ENCODE results near the gene CACNA1I. TPM values are rescaled to one million over a fixed set of nuclear protein-coding genes. Genes with fewer than 3 reads are reported as not detected.

The CACNA1I gene
- total RNA-seq, 2 experiments from 2014 or later: 29.2 to 30.1 TPM

DNA sequence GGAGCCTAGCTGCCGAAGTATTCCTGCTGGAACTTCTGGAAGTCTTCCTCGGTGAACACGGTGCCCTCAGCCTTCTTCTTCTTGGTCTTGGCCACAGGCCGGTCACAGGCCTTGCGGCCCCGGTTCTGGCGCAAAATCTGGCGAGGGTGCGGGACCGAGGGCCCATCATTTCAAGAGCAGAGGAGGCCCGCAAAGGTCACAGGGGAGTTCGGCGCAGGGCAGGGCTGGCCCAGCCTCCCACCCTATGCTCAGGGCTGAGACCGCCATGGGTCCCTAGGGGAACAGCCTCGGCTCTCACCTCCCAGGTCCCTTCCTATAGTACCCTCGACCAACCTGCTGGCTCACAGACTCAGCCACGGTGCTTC is 41.1 kb upstream of the CACNA1I start:
- intact Hi-C loops (cut with DNase I, micrococcal nuclease): loop anchor here (1.0 to 5.0 kb wide), 7 partner anchors 15 to 657 kb away; partner anchors contain the start of gene CBX6 (in 1 of the 2)
- CTCF ChIA-PET: interaction anchor here (0.6 to 4.8 kb wide), 29 partner anchors 12 to 648 kb away, joined by 3 to 69 read pairs (median 4); partner anchors contain the start of genes ATF4, GRAP2, MIEF1 and RPL3
- peak overlapping the region in 1 of 2 donors; percentile 19 for H3K27ac ChIP-seq (ENCODE audit: low read depth in 1 of 2, low read length in 2 of 2)

GRCh38 chr22:39530116-39530515 is 40.4 kb upstream of the CACNA1I start:
- peak overlapping the region; percentile 82 for H3K4me3 Mint-ChIP-seq
- Histone ChIP-seq H3K9me3 (ENCODE audit: control insufficient read depth in 1 of 2, insufficient read depth in 1 of 2, low read length in 2 of 2) (no peaks in the 10 kb centered on the region), H3K27ac (ENCODE audit: low read depth in 1 of 2, low read length in 2 of 2) (no peak overlapping the region), H3K4me3 (ENCODE audit: low read length) (no peak overlapping the region), H3K27me3 (ENCODE audit: control insufficient read depth in 1 of 2, insufficient read depth in 2 of 2, low read length in 2 of 2) (no peaks in the 10 kb centered on the region), H3K4me1 (ENCODE audit: insufficient read depth, low read length) (peaks cover 89% of the 10 kb centered on the region), H3K36me3 (ENCODE audit: insufficient read depth, low read length) (peaks cover 34% of the 10 kb centered on the region)
- TF ChIP-seq, protein P1, sequence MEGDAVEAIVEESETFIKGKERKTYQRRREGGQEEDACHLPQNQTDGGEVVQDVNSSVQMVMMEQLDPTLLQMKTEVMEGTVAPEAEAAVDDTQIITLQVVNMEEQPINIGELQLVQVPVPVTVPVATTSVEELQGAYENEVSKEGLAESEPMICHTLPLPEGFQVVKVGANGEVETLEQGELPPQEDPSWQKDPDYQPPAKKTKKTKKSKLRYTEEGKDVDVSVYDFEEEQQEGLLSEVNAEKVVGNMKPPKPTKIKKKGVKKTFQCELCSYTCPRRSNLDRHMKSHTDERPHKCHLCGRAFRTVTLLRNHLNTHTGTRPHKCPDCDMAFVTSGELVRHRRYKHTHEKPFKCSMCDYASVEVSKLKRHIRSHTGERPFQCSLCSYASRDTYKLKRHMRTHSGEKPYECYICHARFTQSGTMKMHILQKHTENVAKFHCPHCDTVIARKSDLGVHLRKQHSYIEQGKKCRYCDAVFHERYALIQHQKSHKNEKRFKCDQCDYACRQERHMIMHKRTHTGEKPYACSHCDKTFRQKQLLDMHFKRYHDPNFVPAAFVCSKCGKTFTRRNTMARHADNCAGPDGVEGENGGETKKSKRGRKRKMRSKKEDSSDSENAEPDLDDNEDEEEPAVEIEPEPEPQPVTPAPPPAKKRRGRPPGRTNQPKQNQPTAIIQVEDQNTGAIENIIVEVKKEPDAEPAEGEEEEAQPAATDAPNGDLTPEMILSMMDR (IDR thresholded peaks at IDR 0.05): no peak
- H3K27ac Mint-ChIP-seq: peak overlapping the region; percentile 87
- H3K36me3 Mint-ChIP-seq (ENCODE audit: low read depth): peaks cover 60% of the 10 kb centered on the region
- H3K27me3 Mint-ChIP-seq: no peaks in the 10 kb centered on the region
- intact Hi-C loops (cut with DNase I, micrococcal nuclease): loop anchor here (5.0 to 10.0 kb wide), 6 partner anchors 133 to 1107 kb away; partner anchors contain the start of genes TNRC6B (in 2 of the 2), CBX7 (in 1 of the 2), GRAP2 (in 1 of the 2) and MRTFA (in 1 of the 2)
- CTCF ChIA-PET: interaction anchor here (1.5 to 4.8 kb wide), 6 partner anchors 13 to 131 kb away, joined by 4 to 69 read pairs (median 18); partner anchors contain the start of genes ATF4 and TAB1
- H3K4me1 Mint-ChIP-seq (ENCODE audit: low read depth): peaks cover 83% of the 10 kb centered on the region
- POLR2A ChIA-PET: interaction anchor here (1.4 to 5.1 kb wide), 4 partner anchors 8 to 514 kb away, joined by 5 to 129 read pairs (median 31); partner anchors contain the start of genes ATF4 and RPL3
- DNase-seq (no peak), ATAC-seq (ENCODE audit: poor library complexity) (no peak)
- H3K9me3 Mint-ChIP-seq: no peaks in the 10 kb centered on the region

More for the DNA sequence above, 41.1 kb upstream of the CACNA1I start:
- peaks cover 89% of the 10 kb centered on the region for H3K4me1 Mint-ChIP-seq (ENCODE audit: low read depth)
- no peaks in the 10 kb centered on the region for H3K9me3 Mint-ChIP-seq
- H3K36me3 Mint-ChIP-seq (ENCODE audit: low read depth): peaks cover 67% of the 10 kb centered on the region
- ATAC-seq (ENCODE audit: poor library complexity) (no peak), DNase-seq (no peak)
- H3K27me3 Mint-ChIP-seq: no peaks in the 10 kb centered on the region
- H3K4me3 ChIP-seq (ENCODE audit: low read length): no peak overlapping the region
- no peaks in the 10 kb centered on the region for H3K9me3 ChIP-seq (ENCODE audit: control insufficient read depth in 1 of 2, insufficient read depth in 1 of 2, low read length in 2 of 2)
- H3K27me3 ChIP-seq (ENCODE audit: control insufficient read depth in 1 of 2, insufficient read depth in 2 of 2, low read length in 2 of 2): no peaks in the 10 kb centered on the region
- TF ChIP-seq, protein P1 (IDR thresholded peaks at IDR 0.05): peak; percentile 65
- POLR2A ChIA-PET: interaction anchor here (1.0 to 5.1 kb wide), 16 partner anchors 7 to 795 kb away, joined by 3 to 129 read pairs (median 8); partner anchors contain the start of genes ATF4, MIEF1, RPL3 and SYNGR1
- peak overlapping the region; percentile 82 for H3K4me3 Mint-ChIP-seq
- peak overlapping the region; percentile 87 for H3K27ac Mint-ChIP-seq
- peaks cover 34% of the 10 kb centered on the region for H3K36me3 ChIP-seq (ENCODE audit: insufficient read depth, low read length)
- peaks cover 89% of the 10 kb centered on the region for H3K4me1 ChIP-seq (ENCODE audit: insufficient read depth, low read length)

DNA sequence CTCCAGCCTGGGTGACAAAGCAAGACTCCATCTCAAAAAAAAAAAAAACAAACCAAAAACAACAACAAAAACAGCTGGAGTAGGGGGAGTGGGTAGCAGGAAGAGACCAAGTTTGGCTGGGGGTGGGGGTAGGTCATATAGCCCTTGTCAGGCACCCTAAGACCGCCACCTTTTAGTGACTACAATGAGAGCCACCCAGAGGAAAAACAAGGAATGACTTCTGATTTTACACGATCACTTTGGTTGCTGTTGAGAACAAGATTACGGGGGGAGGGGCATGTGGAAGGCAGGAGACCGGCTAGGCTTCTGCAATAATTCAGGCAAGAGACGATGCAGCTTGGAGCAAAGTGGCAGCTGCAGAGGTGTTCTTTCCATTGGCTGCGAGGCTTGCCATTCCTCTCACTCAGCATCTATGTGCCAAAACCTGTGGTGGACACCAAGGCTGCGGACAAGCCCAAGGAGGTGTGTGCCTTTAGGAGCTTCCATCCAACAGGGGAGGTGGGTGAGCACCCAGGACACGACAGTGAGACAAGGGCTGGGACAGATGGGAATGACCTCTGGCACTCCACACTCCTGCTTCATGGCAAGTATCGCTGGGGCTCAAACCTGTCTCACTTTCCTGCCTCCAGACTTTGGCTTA is 39.7 kb upstream of the CACNA1I start:
- ATAC-seq (ENCODE audit: poor library complexity) (no peak), DNase-seq (peak in 4 of 14 experiments; percentile 27 to 75 (median 54))
- H3K36me3 Mint-ChIP-seq (ENCODE audit: low read depth): peaks cover 54% of the 10 kb centered on the region
- Histone ChIP-seq H3K9me3 (ENCODE audit: control insufficient read depth in 1 of 2, insufficient read depth in 1 of 2, low read length in 2 of 2) (no peaks in the 10 kb centered on the region), H3K4me1 (ENCODE audit: insufficient read depth, low read length) (peaks cover 83% of the 10 kb centered on the region), H3K27me3 (ENCODE audit: control insufficient read depth in 1 of 2, insufficient read depth in 2 of 2, low read length in 2 of 2) (no peaks in the 10 kb centered on the region), H3K27ac (ENCODE audit: low read depth in 1 of 2, low read length in 2 of 2) (no peak overlapping the region), H3K36me3 (ENCODE audit: insufficient read depth, low read length) (peaks cover 34% of the 10 kb centered on the region), H3K4me3 (ENCODE audit: low read length) (peak overlapping the region; percentile 73)
- intact Hi-C loops (cut with DNase I, micrococcal nuclease): loop anchor here (5.0 to 10.0 kb wide), 6 partner anchors 134 to 1106 kb away; partner anchors contain the start of genes TNRC6B (in 2 of the 2), CBX7 (in 1 of the 2), GRAP2 (in 1 of the 2) and MRTFA (in 1 of the 2)
- peak overlapping the region; percentile 98 for H3K4me3 Mint-ChIP-seq
- CTCF ChIA-PET: interaction anchor here (1.6 to 4.8 kb wide), 5 partner anchors 13 to 131 kb away, joined by 6 to 69 read pairs (median 22); partner anchors contain the start of genes ATF4 and TAB1
- TF ChIP-seq, protein P1 (IDR thresholded peaks at IDR 0.05): no peak
- no peaks in the 10 kb centered on the region for H3K27me3 Mint-ChIP-seq
- H3K9me3 Mint-ChIP-seq: no peaks in the 10 kb centered on the region
- H3K27ac Mint-ChIP-seq: peak overlapping the region; percentile 90
- peaks cover 77% of the 10 kb centered on the region for H3K4me1 Mint-ChIP-seq (ENCODE audit: low read depth)
- POLR2A ChIA-PET: interaction anchor here (3.6 to 5.1 kb wide), 3 partner anchors 9 to 514 kb away, joined by 35 to 129 read pairs (median 45); partner anchors contain the start of genes ATF4 and RPL3
